Kidney (tissue), 14 donors: ENCODE results near the gene DUSP22. TPM values are rescaled to one million over a fixed set of nuclear protein-coding genes. Genes with fewer than 3 reads are reported as not detected.
A peak's percentile ranks its signal among the peaks of the same experiment; 100 is the strongest.

Experiments used
- DNase-seq, 5 donors: peaks; one replicate each; pipeline ENCODE4 v3.0.0-alpha.2; 2013 to 2020
- FAIRE-seq: peaks from 2 replicates; lab custom pipeline; 2012; peaks lifted over from hg19 to GRCh38; lab: Jason Lieb, UNC
- H3K27ac ChIP-seq, 2 donors: one replicate each; pipeline ENCODE4 v1.7.0; 2013; ENCODE audit warnings: low read depth in 2 of 2, low read length in 2 of 2, inconsistent platforms in 1 of 2
- H3K27me3 ChIP-seq: one replicate; pipeline ENCODE4 v1.7.1; 2013; ENCODE audit warnings: low read length, inconsistent platforms; ENCODE audit not compliant: control insufficient read depth, insufficient read depth
- H3K36me3 ChIP-seq, 3 donors: one replicate each; pipeline versions ENCODE4 v1.7.0 to v1.7.1; 2013; ENCODE audit warnings: low read length in 3 of 3, control low read depth in 1 of 3, inconsistent platforms in 1 of 3; ENCODE audit not compliant: insufficient read depth in 3 of 3, control insufficient read depth in 2 of 3
- H3K4me1 ChIP-seq, 3 donors: one replicate each; pipeline versions ENCODE4 v1.7.0 to v1.7.1; 2013; ENCODE audit warnings: low read length in 3 of 3, inconsistent platforms in 1 of 3, low read depth in 1 of 3; ENCODE audit not compliant: control insufficient read depth in 2 of 3, insufficient read depth in 2 of 3
- H3K4me3 ChIP-seq, 3 donors: one replicate each; pipeline versions ENCODE4 v1.7.0 to v1.8.1; 2013; ENCODE audit warnings: low read length in 3 of 3, control low read depth in 1 of 3, inconsistent platforms in 1 of 3
- H3K9ac ChIP-seq, 3 donors: one replicate each; pipeline versions ENCODE4 v1.7.0 to v1.7.1; 2013; ENCODE audit warnings: low read length in 3 of 3, control low read depth in 1 of 3, inconsistent platforms in 1 of 3
- H3K9me3 ChIP-seq, 3 donors: one replicate each; pipeline versions ENCODE4 v1.7.0 to v1.7.1; 2013; ENCODE audit warnings: low read length in 3 of 3, control low read depth in 1 of 3, inconsistent platforms in 1 of 3; ENCODE audit not compliant: control insufficient read depth in 2 of 3, insufficient read depth in 1 of 3
- intact Hi-C: fragments of 100-400 bp; cut with DNase I; formaldehyde crosslinking; loops from one replicate; pipeline ENCODE4 v1.11.1; 2022
- polyA plus RNA-seq: library from polyadenylated mRNA; stranded (reverse); fragments of 350-450 nt; fragmentation: Illumina TruSeq; extraction: RNeasy Lipid Tissue Mini Kit (QIAGEN cat#74804); gene quantifications from one replicate; pipeline ENCODE4 v1.2.3, GENCODE V29; 2014; ENCODE audit warnings: low read depth, low replicate concordance; ENCODE audit not compliant: insufficient read depth
- total RNA-seq: library from RNA; stranded (reverse); fragmentation: NEBNext Ultra II Directional; extraction: Animal tissue kit (Norgen Biotek cat#: 25700); gene quantifications from one replicate; pipeline ENCODE4 v1.2.1, GENCODE V29; 2021
- TF ChIP-seq, protein P1 (sequence below): IDR thresholded peaks from 3 replicates; pipeline ENCODE4 v1.5.1; 2012; ENCODE audit warnings: mild to moderate bottlenecking, moderate library complexity, borderline replicate concordance; ENCODE audit not compliant: insufficient read depth; ENCODE audit errors: extremely low read depth
- donor health status: control.
- donor health status: control.
- donor health status: control.
- donor health status: control.
- donor health status: control.
- donor health status: DM: yes; HTN: yes; CAD: no.
- donor health status: Normal renal cell carcinoma (clear cell type).

DUSP22 gene
- total and polyA plus RNA-seq, 2 donors from 2014 or later, result 24.0 to 60.7 TPM

DNA sequence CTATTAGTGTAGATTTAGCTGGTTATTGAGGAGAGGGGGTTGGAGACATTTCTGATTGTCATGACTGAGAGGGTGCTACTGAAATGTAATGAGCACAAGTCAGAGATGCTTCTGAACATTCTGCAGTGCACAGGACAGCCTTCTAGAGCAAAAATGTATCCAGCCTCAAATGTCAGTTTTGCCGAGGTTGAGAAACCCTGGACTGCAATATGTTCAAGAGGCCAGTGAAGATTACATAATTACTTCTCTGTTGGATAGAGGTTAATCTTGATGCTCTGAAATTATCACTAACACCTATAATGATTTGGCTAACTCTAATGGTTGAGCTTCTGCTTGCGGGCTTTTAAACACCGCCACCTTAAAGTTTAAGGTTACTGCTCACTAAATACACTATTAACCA is 3.4 kb upstream of the DUSP22 start:
- DNase-seq (no peak), FAIRE-seq (no peak)
- Histone ChIP-seq H3K4me3 (no peak overlapping the region), H3K27ac (no peak overlapping the region), H3K4me1 (peaks cover 0 to 6% (median 0%) of the 10 kb centered on the region in 3 donors), H3K27me3 (no peaks in the 10 kb centered on the region), H3K9me3 (no peaks in the 10 kb centered on the region), H3K36me3 (no peaks in the 10 kb centered on the region), H3K9ac (no peak overlapping the region)
- intact Hi-C loops, result no loop called here
- TF ChIP-seq, protein P1, sequence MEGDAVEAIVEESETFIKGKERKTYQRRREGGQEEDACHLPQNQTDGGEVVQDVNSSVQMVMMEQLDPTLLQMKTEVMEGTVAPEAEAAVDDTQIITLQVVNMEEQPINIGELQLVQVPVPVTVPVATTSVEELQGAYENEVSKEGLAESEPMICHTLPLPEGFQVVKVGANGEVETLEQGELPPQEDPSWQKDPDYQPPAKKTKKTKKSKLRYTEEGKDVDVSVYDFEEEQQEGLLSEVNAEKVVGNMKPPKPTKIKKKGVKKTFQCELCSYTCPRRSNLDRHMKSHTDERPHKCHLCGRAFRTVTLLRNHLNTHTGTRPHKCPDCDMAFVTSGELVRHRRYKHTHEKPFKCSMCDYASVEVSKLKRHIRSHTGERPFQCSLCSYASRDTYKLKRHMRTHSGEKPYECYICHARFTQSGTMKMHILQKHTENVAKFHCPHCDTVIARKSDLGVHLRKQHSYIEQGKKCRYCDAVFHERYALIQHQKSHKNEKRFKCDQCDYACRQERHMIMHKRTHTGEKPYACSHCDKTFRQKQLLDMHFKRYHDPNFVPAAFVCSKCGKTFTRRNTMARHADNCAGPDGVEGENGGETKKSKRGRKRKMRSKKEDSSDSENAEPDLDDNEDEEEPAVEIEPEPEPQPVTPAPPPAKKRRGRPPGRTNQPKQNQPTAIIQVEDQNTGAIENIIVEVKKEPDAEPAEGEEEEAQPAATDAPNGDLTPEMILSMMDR, result no peak

DNA sequence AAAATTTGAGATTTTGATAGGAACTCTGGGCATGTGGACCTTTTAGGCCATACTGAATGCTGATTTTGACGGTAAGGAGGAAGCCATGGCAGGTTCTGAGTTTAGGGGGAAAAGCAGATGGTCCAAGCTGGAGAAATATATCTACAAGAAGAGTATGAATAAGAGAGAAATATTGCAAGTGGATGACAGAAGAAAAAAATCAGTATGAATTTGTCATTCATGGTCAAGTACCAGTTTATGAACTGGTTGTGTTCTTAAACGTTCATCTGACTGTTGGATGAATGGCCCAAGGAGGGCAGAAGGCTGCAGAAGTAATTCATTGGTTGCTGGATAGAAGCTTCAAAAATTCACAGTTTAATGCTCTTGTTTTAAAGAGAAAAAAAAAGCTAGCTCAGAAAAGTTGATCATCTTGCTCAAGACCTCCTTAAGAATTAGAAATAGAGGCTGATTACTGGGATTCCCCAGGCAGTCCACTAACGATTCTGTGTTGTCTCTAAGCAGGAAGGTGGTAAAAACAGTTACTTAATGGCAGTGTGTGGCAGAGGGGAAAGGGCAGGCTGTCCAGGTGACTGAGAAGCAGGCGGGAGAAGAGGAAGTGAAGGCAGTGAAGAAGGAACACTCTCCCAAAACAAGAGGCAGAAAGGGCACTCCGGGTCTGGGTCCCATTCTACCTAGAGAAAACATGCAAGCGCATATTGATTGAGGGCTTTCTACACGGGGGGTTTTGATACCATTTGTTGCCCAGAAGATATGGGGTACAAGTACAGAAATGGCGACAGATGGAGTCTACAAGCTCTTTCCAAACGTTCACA is 2.0 kb upstream of the DUSP22 start:
- no peak overlapping the region for H3K4me3 ChIP-seq
- H3K36me3 ChIP-seq, result no peaks in the 10 kb centered on the region
- no peak overlapping the region for H3K27ac ChIP-seq
- no peaks in the 10 kb centered on the region for H3K9me3 ChIP-seq
- intact Hi-C loops, result no loop called here
- H3K4me1 ChIP-seq, result peaks cover 0 to 6% (median 0%) of the 10 kb centered on the region in 3 donors
- no peak for FAIRE-seq
- no peak for DNase-seq
- TF ChIP-seq, protein P1, result no peak
- no peaks in the 10 kb centered on the region for H3K27me3 ChIP-seq
- no peak overlapping the region for H3K9ac ChIP-seq

DNA sequence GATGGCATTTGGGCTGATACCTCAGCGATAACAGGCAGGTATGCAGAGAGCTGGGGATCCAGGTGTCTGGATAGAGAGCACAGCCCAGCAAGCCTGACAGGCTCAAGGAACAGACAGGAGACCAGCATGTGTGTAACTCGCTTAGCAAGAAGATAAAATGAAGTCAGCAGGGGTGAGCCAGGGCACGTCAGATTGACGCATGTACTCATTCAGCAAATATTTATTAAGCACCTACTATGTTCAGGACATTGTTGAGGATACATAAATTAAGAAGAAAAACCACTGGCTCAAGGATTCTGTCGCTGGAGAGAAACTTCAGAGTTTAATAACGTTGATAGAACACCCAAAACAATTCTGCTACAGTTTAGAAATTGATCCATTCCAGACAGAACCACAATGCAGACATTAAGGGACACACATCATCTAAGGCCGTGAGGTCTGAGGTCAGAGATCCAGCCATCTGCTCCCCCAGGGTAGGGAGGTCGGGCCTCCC is 1.0 kb upstream of the DUSP22 start:
- H3K27ac ChIP-seq, result peak overlapping the region; percentile 96 to 98
- TF ChIP-seq, protein P1, result no peak
- peak overlapping the region; percentile 34 to 96 (median 83) for H3K9ac ChIP-seq
- FAIRE-seq (no peak), DNase-seq (no peak)
- H3K4me3 ChIP-seq, result peak overlapping the region; percentile 50 to 88 (median 67)
- no peaks in the 10 kb centered on the region for H3K36me3 ChIP-seq
- H3K9me3 ChIP-seq, result no peaks in the 10 kb centered on the region
- H3K27me3 ChIP-seq, result no peaks in the 10 kb centered on the region
- intact Hi-C loops, result no loop called here
- H3K4me1 ChIP-seq, result peaks cover 0 to 7% (median 0%) of the 10 kb centered on the region in 3 donors
